Measurements from ENCODE around the gene OGG1.

- no peak for TF ChIP-seq POLR2A (IDR thresholded peaks at IDR 0.05; ENCODE audit: low read length)
- no peak for TF ChIP-seq GATA1 (IDR thresholded peaks at IDR 0.05; ENCODE audit: low read depth, low read length)
Measured at GRCh38 chr3:9750556-9751411, 1.0 kb downstream of the OGG1 start.
